HG02981 (cell line): ENCODE data around the gene SPOCK1.

Experiments
- ATAC-seq: cut with Tn5 transposase; IDR thresholded peaks from one replicate; pipeline ENCODE4 v1.9.1; 2021; ENCODE audit warnings: mild to moderate bottlenecking, moderate library complexity; ENCODE audit not compliant: unreplicated experiment

Gene SPOCK1

GRCh38 chr5:137176609-137177008, 322.5 kb downstream of the SPOCK1 start:
- no peak for ATAC-seq

- no peak for ATAC-seq
Observed at GRCh38 chr5:137176126-137176525, 323.0 kb downstream of the SPOCK1 start.

DNA sequence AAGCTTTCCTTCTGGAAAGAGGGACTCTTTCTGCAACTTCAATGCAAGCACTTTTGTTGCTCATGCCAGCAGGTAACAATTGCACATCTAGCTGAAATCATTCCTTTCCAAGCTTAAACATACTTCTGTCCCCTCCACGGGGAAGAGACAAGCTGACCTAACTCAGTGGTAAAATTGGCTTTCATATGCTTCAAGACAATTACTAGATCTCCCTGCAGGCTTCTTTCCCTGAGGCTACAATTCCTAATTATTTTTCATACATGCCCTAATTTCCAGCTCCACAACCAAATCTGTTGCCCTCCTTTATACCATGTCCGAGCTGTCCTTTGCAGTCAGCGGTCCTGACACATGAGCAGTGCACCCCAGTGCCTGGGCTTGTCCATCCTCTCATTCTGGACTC, 324.9 kb downstream of the SPOCK1 start:
- no peak for ATAC-seq

DNA sequence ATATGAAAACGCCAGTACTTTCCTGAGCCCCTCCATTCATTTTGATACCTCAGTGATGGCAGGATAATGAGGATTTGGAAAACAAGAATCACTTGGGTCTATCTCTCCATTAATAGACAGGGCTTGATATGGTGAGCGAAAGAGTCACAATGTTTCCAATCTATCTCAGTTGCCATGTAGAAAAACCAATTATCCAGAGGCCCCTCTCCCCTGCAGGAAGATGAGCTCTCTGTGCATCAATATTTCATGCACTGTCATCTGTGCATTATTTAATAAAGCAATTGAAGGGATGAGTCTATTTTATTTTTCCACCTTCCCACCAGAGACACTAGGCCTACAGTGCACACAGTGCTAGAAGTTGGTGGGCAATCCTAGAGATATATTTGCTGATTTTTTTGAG, 326.9 kb downstream of the SPOCK1 start:
- ATAC-seq: no peak

- ATAC-seq: no peak
Observed at GRCh38 chr5:137167187-137167586, 331.9 kb downstream of the SPOCK1 start.

DNA sequence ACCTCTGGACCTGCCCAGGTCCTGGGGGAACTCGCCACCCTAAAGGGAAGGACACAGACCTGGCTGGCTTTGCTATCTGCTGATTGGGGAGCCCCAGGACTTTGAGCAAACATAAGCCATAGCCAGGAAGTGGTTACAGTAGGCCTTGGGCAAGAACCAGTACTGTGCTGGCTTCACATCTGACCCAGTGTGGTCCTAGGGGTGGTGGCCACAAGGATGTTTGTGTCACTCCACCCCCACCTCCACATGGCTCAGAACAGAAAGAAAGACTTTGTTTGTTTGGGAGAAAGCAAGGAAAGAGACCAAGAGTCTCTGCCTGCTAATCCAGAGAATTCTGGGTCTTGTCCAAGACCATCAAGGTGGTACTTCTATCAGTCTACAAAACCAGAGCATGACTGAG, 334.2 kb downstream of the SPOCK1 start:
- ATAC-seq: no peak

GRCh38 chr5:137164536-137164935, 334.6 kb downstream of the SPOCK1 start:
- no peak for ATAC-seq

DNA sequence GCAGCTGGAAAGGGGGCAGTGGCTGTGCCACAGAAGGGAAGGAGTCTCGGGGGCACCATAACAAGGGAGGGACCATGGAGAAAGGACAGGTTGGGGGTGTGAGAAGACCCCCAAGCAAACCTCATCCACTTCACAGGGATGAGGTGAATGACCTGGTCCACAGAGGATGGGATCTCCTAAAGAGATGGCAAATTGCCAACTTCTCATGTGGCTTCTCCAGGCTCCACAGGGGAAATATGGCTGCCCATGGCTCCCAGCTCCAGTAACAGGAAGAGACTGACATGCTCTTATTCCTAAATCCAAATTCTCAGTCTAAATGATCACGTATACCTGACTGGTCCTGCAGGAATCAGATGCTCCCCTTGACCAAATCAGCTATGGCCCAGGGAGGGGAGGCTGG, 340.4 kb downstream of the SPOCK1 start:
- no peak for ATAC-seq

DNA sequence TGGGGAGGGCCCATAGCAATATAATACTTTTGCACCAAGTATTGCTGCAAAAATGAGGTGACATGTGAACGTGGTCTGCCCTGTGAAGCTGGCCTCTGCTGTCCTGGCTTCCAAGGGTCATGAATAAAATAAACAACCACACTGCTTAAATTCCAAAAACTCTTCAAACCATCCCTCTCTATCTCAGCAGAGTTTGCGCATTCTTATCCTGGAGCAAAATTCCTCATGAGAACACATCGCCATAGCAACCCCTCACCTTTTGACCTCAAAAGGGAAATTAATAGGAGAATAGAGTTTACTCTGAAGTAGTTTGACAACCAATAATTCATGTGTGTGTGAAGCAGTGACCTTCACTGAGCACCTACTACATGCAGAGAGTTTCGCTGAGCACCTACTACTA, 342.9 kb downstream of the SPOCK1 start:
- no peak for ATAC-seq

DNA sequence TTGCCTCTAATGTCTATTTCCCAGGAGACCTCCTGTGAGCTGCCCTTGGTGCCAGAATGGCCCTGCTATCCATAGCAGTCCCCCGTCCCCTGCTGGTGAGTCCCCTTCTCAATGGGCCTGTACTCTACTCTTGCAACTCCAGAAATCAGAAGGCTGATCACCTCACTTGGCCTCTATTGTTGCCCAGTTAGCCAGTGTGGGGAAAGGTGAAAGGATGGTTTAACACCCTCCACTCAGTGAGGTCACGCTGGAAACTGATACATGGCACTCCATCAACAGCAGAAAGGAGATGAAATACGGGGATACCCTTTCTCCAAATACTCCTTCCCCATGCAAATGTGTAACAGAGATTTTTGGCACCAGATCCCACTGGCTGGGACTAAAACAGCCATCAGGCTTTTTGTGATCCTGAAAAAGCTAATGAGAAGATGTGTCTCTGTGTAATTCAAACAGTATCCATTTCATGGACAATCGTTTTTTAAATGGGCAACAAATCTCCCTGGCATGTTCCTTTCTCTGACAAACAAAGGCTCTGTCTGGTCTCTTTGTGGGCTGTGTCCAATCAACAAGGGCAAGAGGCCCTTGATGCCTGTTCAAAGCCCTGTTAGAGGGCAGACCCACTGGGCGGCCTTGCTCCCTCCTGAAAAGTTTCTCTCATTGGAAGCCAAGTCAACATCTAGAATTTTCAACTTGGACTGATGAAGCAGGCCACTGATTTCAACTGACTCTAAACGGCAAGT, 343.7 kb downstream of the SPOCK1 start:
- ATAC-seq: no peak

GRCh38 chr5:137152616-137153015, 346.5 kb downstream of the SPOCK1 start:
- ATAC-seq: no peak

GRCh38 chr5:137148655-137149054, 350.5 kb downstream of the SPOCK1 start:
- ATAC-seq: no peak

DNA sequence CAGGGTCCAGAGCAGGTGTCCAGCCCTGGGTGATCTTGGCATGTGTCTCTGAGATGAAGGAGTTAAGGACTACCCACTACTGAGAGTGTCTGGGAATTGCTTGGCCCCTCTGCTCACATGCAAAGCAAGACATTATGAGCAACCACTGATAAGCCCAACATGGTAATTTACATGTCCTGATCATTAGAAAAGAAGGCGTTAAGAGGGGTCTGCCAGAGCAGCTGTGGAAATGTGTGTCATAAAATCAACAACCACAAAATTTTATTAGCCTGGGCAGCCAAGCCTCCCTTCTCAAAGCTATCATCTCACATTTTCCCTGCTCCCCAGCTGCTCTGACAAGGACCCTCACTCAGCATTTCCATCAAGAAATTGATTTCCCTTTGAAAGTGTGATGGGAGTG, 351.0 kb downstream of the SPOCK1 start:
- no peak for ATAC-seq

DNA sequence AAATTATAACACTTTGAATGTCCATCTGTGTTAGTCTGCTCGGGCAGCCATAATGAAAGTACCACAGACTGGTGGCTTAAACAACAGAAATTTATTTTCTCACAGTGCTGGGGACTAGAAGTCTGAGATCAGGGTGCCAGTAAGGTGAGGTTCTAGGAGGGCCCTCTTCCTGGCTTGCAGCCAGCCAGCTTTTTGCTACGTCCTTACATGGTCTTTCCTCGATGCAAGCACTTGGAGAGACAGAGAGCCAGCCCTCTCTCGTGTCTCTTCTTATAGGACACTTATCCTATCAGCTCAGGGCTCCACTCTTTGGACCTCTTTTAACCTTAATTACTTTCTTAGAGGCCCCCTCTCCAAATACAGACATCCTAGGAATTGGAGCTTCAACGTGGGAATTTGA, 351.8 kb downstream of the SPOCK1 start:
- no peak for ATAC-seq

- no peak for ATAC-seq
Observed at GRCh38 chr5:137146402-137146890, 352.7 kb downstream of the SPOCK1 start.

DNA sequence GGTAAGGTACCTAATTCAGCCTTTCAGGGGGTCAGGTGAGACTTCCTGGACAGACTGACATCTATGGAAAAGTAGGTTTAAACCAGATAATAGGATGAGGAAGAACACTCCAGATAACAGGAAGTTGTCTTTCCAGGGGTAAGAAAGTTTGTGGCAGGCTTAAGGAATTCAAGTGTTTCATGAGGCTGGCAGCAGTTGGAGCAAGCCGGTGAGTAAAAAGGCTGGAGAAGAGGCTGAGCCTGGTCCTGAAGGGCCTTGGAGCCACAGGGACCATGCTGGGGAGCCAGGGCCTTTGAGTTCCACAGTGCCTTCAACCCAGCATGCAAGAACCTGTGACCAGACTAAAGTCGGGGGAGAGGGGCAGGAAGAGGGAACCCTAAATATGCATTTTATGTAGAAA, 353.4 kb downstream of the SPOCK1 start:
- ATAC-seq: no peak

- ATAC-seq: no peak
Observed at GRCh38 chr5:137144656-137145055, 354.5 kb downstream of the SPOCK1 start.

DNA sequence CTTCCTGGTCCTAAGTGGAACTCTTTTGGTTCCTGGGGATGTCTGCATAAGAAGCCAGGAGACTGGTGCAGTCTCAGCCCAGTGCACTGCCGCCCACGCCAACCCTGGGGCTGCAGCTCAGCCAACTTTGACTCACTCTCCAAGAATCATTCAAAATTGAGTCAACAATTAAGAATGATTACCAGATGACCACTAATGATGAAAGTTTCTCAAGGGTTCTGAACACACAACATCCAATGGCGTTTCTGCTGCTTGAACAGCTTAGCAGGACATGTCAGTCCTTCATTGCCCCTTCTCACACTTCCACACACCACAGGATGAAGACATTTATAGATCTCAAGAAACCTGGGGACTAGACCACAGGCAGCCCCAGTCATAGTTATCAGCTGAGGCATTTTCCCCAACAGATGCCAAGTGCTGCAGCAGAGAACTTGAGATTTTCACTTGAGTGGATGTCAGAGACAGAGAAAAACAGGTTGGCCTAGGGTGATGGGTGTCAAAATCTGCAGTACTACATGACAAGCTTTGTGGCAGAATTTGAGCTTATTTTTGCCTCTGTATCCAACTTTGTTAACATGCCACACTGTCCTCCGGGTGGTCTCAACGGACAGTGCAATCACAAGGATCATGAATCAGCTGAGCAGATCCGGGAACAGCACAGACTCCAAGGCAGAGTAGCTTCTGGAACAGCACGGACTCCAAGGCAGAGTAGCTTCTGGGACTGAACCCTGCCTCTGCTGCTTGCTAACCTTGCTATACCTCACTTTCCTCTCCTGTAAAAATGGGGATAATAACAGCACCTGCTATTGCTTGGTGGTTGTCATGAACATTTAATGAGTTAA, 356.1 kb downstream of the SPOCK1 start:
- ATAC-seq: peak; percentile 72

GRCh38 chr5:137142346-137142745, 356.8 kb downstream of the SPOCK1 start:
- ATAC-seq: peak; percentile 46

DNA sequence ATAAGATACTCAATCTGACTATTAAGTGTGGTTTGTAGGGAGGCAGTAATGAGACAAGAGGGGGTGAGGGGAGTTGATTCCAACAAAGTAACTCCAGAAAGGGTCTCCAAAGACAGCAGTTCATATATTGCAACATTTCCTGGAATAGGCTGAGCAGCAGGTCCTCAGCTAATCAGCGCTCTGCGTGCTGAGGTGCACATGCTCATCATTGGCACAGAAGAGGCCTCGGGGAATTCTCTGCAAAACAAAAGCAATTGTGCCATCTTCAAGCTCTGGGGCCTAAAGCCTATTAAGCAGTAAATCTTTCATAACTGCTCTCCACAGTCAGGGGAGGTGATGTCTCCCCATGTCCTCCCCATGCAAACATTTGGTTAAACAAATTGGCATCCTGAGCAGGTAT, 357.3 kb downstream of the SPOCK1 start:
- no peak for ATAC-seq

GRCh38 chr5:137136991-137137632, 362.0 kb downstream of the SPOCK1 start:
- no peak for ATAC-seq
